Upper lobe of right lung (tissue), 1 donor: ENCODE data around the gene HMGXB4. TPM values are rescaled to one million over a fixed set of nuclear protein-coding genes. Genes with fewer than 3 reads are reported as not detected.
A peak's percentile ranks its signal among the peaks of the same experiment; 100 is the strongest.

Source experiments
- ATAC-seq: fragments of 200-7000 bp; cut with Tn5 transposase; one replicate; pipeline ENCODE4 v1.9.1; 2020; ENCODE audit warnings: mild to moderate bottlenecking, moderate library complexity
- DNase-seq: peaks from one replicate; pipeline ENCODE4 v3.0.0-alpha.2; 2020
- H3K27ac ChIP-seq: fragments of 200-600 bp; one replicate; pipeline ENCODE4 v1.8.0; 2022
- H3K27me3 ChIP-seq: fragments of 200-600 bp; one replicate; pipeline ENCODE4 v1.8.0; 2022; ENCODE audit warnings: mild to moderate bottlenecking
- H3K36me3 ChIP-seq: fragments of 200-600 bp; one replicate; pipeline ENCODE4 v1.8.0; 2022
- H3K4me1 ChIP-seq: fragments of 200-600 bp; one replicate; pipeline ENCODE4 v1.8.0; 2022
- H3K4me3 ChIP-seq: fragments of 200-600 bp; one replicate; pipeline ENCODE4 v1.8.0; 2022; ENCODE audit warnings: mild to moderate bottlenecking
- H3K9me3 ChIP-seq: fragments of 200-600 bp; one replicate; pipeline ENCODE4 v1.8.0; 2022
- intact Hi-C: fragments of 100-400 bp; cut with DNase I; formaldehyde crosslinking; loops from one replicate; pipeline ENCODE4 v1.11.0; 2022
- total RNA-seq: library from RNA; stranded (reverse); fragmentation: NEBNext Ultra II Directional; extraction: Animal tissue kit (Norgen Biotek cat#: 25700); gene quantifications from one replicate; pipeline ENCODE4 v1.2.1, GENCODE V29; 2021
- TF ChIP-seq, protein P1 (sequence below): fragments of 200-600 bp; IDR thresholded peaks from one replicate; pipeline ENCODE4 v1.8.0; 2022; ENCODE audit warnings: antibody characterized with exemption
- donor health status: DM: no; HTN: yes; CAD: no; lungs with severe emphysema.

HMGXB4 gene
- total RNA-seq, 1 donor from 2014 or later, result 17.5 TPM

DNA sequence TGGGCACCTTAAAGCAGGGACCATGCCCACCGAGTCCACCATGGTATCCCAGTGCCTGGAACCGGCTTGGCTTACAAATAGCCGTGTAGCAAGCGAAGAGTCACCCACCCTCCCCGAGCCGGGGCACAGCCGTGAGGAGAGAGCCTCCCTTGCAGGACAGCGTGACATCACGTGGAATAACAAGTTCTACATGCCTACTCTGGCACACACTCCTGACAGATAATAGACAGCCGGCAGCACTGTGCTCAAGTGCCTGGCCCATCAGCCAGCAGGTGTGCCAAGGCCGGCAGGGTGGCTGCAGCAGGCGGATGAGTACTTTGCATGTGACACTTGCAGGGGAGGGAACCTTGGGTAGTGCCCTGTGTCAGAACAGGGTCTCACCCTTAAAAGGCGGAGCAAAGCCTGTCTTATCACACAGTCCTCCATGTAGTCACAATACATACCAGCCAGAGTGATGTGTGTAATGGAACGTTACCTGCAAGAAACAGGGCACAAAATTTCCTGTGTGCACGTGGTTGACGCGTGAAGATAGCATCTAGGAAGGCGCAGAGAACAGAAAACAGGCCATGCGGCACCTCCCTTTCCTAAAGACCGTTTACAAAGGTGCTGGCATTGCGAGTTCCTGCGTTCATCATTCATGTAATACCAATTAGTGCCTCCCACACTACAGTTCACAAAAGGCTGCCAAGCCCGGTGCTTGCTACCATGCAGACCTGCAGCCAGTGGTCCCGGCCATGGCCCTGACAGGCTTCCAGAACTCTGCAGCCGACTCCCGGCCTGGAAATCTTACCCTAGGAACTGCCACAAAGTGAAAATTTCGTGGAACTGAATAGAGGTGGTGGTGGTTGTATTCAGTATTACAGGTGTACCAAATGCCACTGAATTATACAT is 58.8 kb downstream of the HMGXB4 start:
- no peak overlapping the region for H3K27ac ChIP-seq
- TF ChIP-seq, protein P1, sequence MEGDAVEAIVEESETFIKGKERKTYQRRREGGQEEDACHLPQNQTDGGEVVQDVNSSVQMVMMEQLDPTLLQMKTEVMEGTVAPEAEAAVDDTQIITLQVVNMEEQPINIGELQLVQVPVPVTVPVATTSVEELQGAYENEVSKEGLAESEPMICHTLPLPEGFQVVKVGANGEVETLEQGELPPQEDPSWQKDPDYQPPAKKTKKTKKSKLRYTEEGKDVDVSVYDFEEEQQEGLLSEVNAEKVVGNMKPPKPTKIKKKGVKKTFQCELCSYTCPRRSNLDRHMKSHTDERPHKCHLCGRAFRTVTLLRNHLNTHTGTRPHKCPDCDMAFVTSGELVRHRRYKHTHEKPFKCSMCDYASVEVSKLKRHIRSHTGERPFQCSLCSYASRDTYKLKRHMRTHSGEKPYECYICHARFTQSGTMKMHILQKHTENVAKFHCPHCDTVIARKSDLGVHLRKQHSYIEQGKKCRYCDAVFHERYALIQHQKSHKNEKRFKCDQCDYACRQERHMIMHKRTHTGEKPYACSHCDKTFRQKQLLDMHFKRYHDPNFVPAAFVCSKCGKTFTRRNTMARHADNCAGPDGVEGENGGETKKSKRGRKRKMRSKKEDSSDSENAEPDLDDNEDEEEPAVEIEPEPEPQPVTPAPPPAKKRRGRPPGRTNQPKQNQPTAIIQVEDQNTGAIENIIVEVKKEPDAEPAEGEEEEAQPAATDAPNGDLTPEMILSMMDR, result no peak

DNA sequence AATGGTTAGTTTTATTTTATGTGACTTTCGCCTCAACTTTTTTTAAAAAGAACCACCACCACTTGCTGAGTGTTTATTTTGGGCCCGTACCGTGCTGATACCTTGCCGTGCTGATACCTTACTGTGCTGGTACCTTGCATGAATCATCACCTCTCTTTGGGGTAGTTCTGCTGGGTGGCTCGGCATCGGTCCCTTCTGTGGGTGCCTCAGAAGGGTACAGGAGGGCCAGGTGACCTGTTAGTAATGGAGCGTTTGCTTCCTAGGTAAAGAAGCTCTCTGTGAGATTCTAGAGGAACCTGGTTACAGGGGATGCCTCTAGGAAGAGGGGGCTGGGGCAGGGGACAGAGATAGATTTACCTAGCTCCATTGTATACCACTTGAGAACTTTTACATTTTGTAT is 59.5 kb downstream of the HMGXB4 start:
- ATAC-seq (no peak), DNase-seq (peak; percentile 13)
- no peak overlapping the region for H3K27ac ChIP-seq
- peaks cover 41% of the 10 kb centered on the region for H3K36me3 ChIP-seq
- no peaks in the 10 kb centered on the region for H3K9me3 ChIP-seq
- H3K27me3 ChIP-seq, result no peaks in the 10 kb centered on the region
- H3K4me3 ChIP-seq, result no peak overlapping the region
- intact Hi-C loops, result no loop called here
- TF ChIP-seq, protein P1, result no peak
- peaks cover 32% of the 10 kb centered on the region for H3K4me1 ChIP-seq

More for the DNA sequence above, 58.8 kb downstream of the HMGXB4 start:
- no peaks in the 10 kb centered on the region for H3K9me3 ChIP-seq
- intact Hi-C loops, result no loop called here
- peak; percentile 20 for ATAC-seq
- peaks cover 34% of the 10 kb centered on the region for H3K4me1 ChIP-seq
- peak; percentile 57 for DNase-seq
- H3K4me3 ChIP-seq, result no peak overlapping the region
- peaks cover 36% of the 10 kb centered on the region for H3K36me3 ChIP-seq
- H3K27me3 ChIP-seq, result no peaks in the 10 kb centered on the region

DNA sequence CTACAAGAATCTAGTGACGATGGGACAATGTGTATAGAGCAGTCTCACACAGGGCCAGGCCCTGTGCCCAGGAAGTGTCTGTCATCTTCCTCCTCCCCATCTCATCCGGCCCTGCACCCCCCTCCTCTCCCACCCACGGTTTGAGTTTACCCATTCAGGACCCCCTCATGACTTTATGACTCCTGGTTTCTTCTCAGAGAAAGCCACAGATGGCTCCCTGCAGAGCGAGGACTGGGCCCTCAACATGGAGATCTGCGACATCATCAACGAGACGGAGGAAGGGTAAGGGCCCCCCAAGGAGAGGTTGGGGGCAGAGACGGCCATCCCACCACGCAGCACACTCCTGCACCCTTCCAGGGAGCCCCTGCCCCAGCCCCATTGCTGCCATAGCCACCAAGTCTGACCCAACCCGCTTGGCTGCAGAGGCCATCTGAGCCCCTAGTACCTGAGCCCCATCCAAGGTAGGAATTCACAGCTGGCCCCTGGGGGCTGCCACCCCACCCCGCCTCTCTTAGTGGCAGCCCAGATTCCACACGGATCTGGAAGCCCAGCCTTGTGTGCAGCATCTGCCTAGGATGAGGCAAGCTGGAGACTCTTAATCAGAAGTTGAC is 60.5 kb downstream of the HMGXB4 start:
- H3K4me1 ChIP-seq, result peaks cover 24% of the 10 kb centered on the region
- H3K27ac ChIP-seq, result no peak overlapping the region
- H3K36me3 ChIP-seq, result peaks cover 50% of the 10 kb centered on the region
- intact Hi-C loops, result no loop called here
- no peak overlapping the region for H3K4me3 ChIP-seq
- TF ChIP-seq, protein P1, result no peak
- DNase-seq (peak; percentile 40), ATAC-seq (no peak)
- no peaks in the 10 kb centered on the region for H3K27me3 ChIP-seq
- H3K9me3 ChIP-seq, result no peaks in the 10 kb centered on the region

DNA sequence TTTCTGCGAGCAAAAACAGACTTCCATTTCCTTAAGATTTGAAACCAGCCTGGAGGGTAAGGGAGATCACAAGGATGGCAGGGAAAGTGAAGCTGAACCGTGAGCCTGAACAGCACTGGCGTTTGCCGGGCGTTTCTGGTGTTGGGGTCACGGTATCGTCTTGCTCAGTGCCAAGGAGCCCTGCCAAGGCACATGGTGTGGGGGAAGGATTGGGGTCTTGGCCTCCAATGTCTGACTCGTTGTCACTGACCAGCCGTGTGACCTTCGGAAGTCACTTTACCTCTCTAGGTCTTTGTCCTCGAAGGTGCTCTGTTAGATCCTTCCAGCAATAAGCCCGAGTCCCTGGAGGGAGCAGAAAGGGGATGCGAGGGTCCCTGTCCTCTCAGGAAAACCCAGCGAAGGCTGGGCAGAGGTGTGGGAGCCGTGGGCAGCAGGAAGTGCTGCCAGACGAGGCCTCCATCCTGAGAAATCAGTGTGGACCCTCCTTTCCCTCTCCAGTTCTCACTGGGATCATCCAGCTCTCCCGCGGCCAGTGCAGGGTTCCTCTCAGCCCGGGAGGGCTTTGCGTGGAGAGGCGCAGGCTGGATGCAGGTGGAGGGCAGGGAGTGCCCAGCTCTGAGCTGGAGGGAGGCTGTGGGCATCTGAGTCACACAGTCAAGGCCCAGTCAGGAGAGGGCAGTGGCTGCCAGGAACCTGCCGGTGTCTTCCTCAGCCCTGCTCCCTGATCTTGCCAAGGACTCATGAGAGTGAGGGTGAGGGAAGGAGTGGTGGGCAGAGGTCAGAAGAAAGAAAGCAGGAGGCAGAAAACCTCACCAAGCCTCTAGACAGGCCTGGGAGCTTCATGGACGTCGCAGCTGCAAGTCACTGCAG is 61.3 kb downstream of the HMGXB4 start:
- Histone ChIP-seq H3K27ac (no peak overlapping the region), H3K27me3 (no peaks in the 10 kb centered on the region), H3K4me3 (no peak overlapping the region), H3K9me3 (no peaks in the 10 kb centered on the region), H3K36me3 (peaks cover 58% of the 10 kb centered on the region), H3K4me1 (peaks cover 16% of the 10 kb centered on the region)
- DNase-seq, result peak; percentile 47
- ATAC-seq, result no peak
- intact Hi-C loops, result no loop called here
- TF ChIP-seq, protein P1, result no peak

DNA sequence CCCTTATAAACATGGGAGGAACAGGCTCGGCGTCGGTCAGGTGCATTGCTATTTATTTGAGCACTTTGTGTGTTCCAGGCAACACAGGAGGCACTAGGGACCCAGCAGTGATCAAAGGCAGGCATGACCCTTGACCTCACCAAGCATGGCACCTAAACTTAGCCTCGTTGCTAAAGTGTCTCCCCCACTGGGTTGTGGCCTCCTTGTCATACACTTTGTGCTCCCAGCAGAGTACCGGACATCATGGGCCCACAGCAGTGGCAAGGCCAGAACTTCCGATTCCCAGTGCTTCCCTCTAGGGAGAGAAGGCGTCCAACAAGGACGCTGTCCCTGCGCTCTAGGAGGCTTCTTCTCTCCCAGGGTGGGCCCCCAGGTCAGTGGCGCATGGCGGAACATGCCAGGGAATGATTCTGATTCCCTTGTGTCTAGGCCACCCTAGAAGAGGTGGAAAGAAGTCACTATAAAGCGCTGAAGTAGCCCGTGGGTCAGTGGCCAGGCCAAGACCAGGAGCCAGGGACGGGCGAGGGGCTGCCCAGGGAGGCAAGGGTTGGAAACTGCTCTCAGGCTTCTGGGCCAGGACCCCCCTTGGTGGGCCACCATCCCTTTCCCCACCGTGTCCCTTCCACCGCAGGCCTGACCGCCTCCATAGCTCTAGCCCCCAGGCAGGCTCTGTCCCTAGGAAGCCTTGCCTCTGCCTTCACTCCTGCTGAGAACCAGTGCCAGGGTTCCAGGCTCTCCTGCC is 62.1 kb downstream of the HMGXB4 start:
- DNase-seq, result peak; percentile 43
- Histone ChIP-seq H3K27me3 (no peaks in the 10 kb centered on the region), H3K27ac (no peak overlapping the region), H3K4me1 (peaks cover 12% of the 10 kb centered on the region), H3K4me3 (no peak overlapping the region), H3K36me3 (peaks cover 67% of the 10 kb centered on the region), H3K9me3 (no peaks in the 10 kb centered on the region)
- TF ChIP-seq, protein P1, result no peak
- intact Hi-C loops, result no loop called here
- ATAC-seq, result no peak
